K562 (cell line): ENCODE measurements around the gene GABRA5. TPM values are rescaled to one million over a fixed set of nuclear protein-coding genes. Genes with fewer than 3 reads are reported as not detected.

ENCODE experiments used
- ARID2 ChIP-seq: fragments of 450-650 bp; IDR thresholded peaks from 2 replicates; pipeline ENCODE4 v1.6.1; 2017; ENCODE audit warnings: antibody characterized with exemption, mild to moderate bottlenecking
- BCOR ChIP-seq: fragments of 450-650 bp; IDR thresholded peaks from 2 replicates; pipeline ENCODE4 v1.6.1; 2016
- BRCA1 ChIP-seq, 2 experiments: fragments of 450-650 bp in 1 of 2; sonication (generic) in 1 of 2; formaldehyde crosslinking in 1 of 2; IDR thresholded peaks; 2 replicates each; pipeline versions ENCODE4 v1.5.0 to v1.6.1; 2017 to 2020; ENCODE audit warnings: mild to moderate bottlenecking in 1 of 2, missing genetic modification reagents in 1 of 2
- FOXA1 ChIP-seq: fragments of 450-650 bp; IDR thresholded peaks from 2 replicates; pipeline ENCODE4 v1.6.1; 2016; ENCODE audit warnings: mild to moderate bottlenecking, borderline replicate concordance
- OTX1 ChIP-seq: fragments of 450-650 bp; formaldehyde crosslinking; IDR thresholded peaks from 2 replicates; pipeline ENCODE4 v1.4.0; 2022; ENCODE audit warnings: mild to moderate bottlenecking
- PTBP1 ChIP-seq: fragments of 200-400 bp; formaldehyde crosslinking; IDR thresholded peaks from 2 replicates; pipeline ENCODE4 v1.6.1; 2017; ENCODE audit warnings: low read depth, low read length
- SMARCE1 ChIP-seq: fragments of 450-650 bp; IDR thresholded peaks from 2 replicates; pipeline ENCODE4 v1.7.1; 2016; ENCODE audit warnings: mild to moderate bottlenecking
- SREBF1 ChIP-seq: fragments of 150-350 bp; IDR thresholded peaks from 2 replicates; pipeline ENCODE4 v1.6.1; 2014; ENCODE audit warnings: antibody characterized with exemption, low read depth, low read length, borderline replicate concordance
- polyA plus RNA-seq, 8 experiments: library from polyadenylated mRNA; depleted of rRNA in 4 of 8; stranded (reverse) in 5 of 8; unstranded in 3 of 8; fragments of >200 nt; fragmentation: Nextera tagmentation in 2 of 8; fragmentation: Illumina TruSeq in 1 of 8; extraction: Ambion mirVana in 2 of 8; extraction: Trizol in 1 of 8; gene quantifications; 2 replicates each; pipeline versions ENCODE4 v1.2.1 to v1.2.3, GENCODE V29; 2011 to 2014; ENCODE audit warnings: inconsistent platforms in 1 of 8, missing spikeins in 1 of 8
- total RNA-seq, 7 experiments: library from RNA; depleted of rRNA in 6 of 7; stranded (reverse); fragments of >200 nt in 6 of 7; fragmentation: Illumina TruSeq in 2 of 7; extraction: Trizol in 2 of 7; gene quantifications; 2 replicates each; pipeline versions ENCODE4 v1.2.1 to v1.2.3, GENCODE V29; 2011 to 2021; ENCODE audit warnings: low replicate concordance in 1 of 7
- TF ChIP-seq, protein P1 (sequence below): sonication (generic); formaldehyde crosslinking; IDR thresholded peaks from 2 replicates; pipeline ENCODE4 v1.8.1; 2023; ENCODE audit warnings: missing genetic modification reagents, mild to moderate bottlenecking, borderline replicate concordance
- TF ChIP-seq, protein P2 (sequence below): fragments of 250-450 bp; sonication (Bioruptor Pico); IDR thresholded peaks from 2 replicates; pipeline ENCODE4 v1.8.0; 2022; ENCODE audit warnings: inconsistent platforms

Gene GABRA5
- total and polyA plus RNA-seq, 9 of the 15 experiments (the other 6 are each of a cell fraction or from before 2014, with no cell fraction given) = not detected

DNA sequence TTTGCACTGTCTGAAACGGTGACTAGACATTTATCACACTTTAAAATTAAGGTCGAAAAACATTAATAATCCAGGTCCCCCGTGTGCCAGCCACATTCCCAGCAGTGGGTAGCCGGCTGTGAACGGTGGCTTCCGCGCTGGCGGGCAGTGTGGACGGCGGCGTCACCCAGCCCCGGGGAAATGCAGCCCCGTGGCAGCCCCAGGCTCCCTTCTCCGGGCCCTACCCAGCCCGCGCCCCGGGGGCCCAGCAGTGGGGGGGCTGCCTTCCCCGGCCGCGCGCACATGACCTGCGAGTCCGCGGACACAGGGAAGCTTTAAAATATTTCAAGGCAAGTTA, 25.3 kb downstream of the GABRA5 start (continued):
- TF ChIP-seq, protein P1, sequence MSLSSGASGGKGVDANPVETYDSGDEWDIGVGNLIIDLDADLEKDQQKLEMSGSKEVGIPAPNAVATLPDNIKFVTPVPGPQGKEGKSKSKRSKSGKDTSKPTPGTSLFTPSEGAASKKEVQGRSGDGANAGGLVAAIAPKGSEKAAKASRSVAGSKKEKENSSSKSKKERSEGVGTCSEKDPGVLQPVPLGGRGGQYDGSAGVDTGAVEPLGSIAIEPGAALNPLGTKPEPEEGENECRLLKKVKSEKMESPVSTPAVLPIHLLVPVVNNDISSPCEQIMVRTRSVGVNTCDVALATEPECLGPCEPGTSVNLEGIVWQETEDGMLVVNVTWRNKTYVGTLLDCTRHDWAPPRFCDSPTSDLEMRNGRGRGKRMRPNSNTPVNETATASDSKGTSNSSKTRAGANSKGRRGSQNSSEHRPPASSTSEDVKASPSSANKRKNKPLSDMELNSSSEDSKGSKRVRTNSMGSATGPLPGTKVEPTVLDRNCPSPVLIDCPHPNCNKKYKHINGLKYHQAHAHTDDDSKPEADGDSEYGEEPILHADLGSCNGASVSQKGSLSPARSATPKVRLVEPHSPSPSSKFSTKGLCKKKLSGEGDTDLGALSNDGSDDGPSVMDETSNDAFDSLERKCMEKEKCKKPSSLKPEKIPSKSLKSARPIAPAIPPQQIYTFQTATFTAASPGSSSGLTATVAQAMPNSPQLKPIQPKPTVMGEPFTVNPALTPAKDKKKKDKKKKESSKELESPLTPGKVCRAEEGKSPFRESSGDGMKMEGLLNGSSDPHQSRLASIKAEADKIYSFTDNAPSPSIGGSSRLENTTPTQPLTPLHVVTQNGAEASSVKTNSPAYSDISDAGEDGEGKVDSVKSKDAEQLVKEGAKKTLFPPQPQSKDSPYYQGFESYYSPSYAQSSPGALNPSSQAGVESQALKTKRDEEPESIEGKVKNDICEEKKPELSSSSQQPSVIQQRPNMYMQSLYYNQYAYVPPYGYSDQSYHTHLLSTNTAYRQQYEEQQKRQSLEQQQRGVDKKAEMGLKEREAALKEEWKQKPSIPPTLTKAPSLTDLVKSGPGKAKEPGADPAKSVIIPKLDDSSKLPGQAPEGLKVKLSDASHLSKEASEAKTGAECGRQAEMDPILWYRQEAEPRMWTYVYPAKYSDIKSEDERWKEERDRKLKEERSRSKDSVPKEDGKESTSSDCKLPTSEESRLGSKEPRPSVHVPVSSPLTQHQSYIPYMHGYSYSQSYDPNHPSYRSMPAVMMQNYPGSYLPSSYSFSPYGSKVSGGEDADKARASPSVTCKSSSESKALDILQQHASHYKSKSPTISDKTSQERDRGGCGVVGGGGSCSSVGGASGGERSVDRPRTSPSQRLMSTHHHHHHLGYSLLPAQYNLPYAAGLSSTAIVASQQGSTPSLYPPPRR (CRISPR knock-in tag) = no peak
- TF ChIP-seq BRCA1 (IDR thresholded peaks at IDR 0.05) (no peak), BRCA1 (CRISPR knock-in tag; IDR thresholded peaks at IDR 0.05) (no peak), ARID2 (no peak), PTBP1 (no peak), BCOR (no peak), OTX1 (no peak), SMARCE1 (no peak), SREBF1 (no peak), FOXA1 (no peak)
- TF ChIP-seq, protein P2, sequence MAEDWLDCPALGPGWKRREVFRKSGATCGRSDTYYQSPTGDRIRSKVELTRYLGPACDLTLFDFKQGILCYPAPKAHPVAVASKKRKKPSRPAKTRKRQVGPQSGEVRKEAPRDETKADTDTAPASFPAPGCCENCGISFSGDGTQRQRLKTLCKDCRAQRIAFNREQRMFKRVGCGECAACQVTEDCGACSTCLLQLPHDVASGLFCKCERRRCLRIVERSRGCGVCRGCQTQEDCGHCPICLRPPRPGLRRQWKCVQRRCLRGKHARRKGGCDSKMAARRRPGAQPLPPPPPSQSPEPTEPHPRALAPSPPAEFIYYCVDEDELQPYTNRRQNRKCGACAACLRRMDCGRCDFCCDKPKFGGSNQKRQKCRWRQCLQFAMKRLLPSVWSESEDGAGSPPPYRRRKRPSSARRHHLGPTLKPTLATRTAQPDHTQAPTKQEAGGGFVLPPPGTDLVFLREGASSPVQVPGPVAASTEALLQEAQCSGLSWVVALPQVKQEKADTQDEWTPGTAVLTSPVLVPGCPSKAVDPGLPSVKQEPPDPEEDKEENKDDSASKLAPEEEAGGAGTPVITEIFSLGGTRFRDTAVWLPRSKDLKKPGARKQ (CRISPR knock-in tag) = no peak
